K562 (cell line): ENCODE measurements around the gene GTSE1. TPM values are rescaled to one million over a fixed set of nuclear protein-coding genes. Genes with fewer than 3 reads are reported as not detected.

Source experiments
- ATF7 ChIP-seq: fragments of 450-650 bp; IDR thresholded peaks from 2 replicates; pipeline ENCODE4 v1.7.1; 2014; ENCODE audit warnings: mild to moderate bottlenecking, moderate library complexity
- BRD4 ChIP-seq: fragments of 200-600 bp; sonication (generic); IDR thresholded peaks from 2 replicates; pipeline ENCODE4 v1.6.1; 2017; ENCODE audit warnings: inconsistent platforms
- CREM ChIP-seq: IDR thresholded peaks from 2 replicates; pipeline ENCODE4 v1.6.1; 2014; ENCODE audit warnings: antibody characterized with exemption, low read depth
- ELF1 ChIP-seq: fragments of 200-800 bp; sonication (Bioruptor generic); IDR thresholded peaks from 2 replicates; pipeline ENCODE4 v1.6.1; 2016; ENCODE audit warnings: missing genetic modification characterization, missing compliant biosample characterization
- FUS ChIP-seq: fragments of 200-400 bp; formaldehyde crosslinking; optimal IDR thresholded peaks from 2 replicates; pipeline ENCODE3; 2017; ENCODE audit warnings: low read depth, low read length
- GABPB1 ChIP-seq: sonication (generic); formaldehyde crosslinking; IDR thresholded peaks from 2 replicates; pipeline ENCODE4 v1.8.0; 2022; ENCODE audit warnings: mild to moderate bottlenecking, missing genetic modification reagents
- GTF2E2 ChIP-seq: fragments of 200-800 bp; sonication (Bioruptor generic); IDR thresholded peaks from 2 replicates; pipeline ENCODE4 v1.6.1; 2016; ENCODE audit warnings: missing genetic modification characterization, missing compliant biosample characterization
- NR2C2 ChIP-seq, 2 experiments: fragments of 200-800 bp in 1 of 2; sonication (Bioruptor generic) in 1 of 2; sonication (generic) in 1 of 2; formaldehyde crosslinking in 1 of 2; IDR thresholded peaks; 2 replicates each; pipeline versions ENCODE4 v1.6.1 to v1.8.0; 2016 to 2022; ENCODE audit warnings: mild to moderate bottlenecking in 1 of 2, missing compliant biosample characterization in 1 of 2, missing genetic modification characterization in 1 of 2, missing genetic modification reagents in 1 of 2
- POLR2G ChIP-seq: fragments of 200-400 bp; formaldehyde crosslinking; IDR thresholded peaks from 2 replicates; pipeline ENCODE4 v1.6.1; 2017; ENCODE audit warnings: low read depth, mild to moderate bottlenecking, antibody characterized with exemption, low read length, moderate library complexity
- SMAD4 ChIP-seq: fragments of 250-450 bp; sonication (Bioruptor Pico); conservative IDR thresholded peaks from 2 replicates; pipeline ENCODE4 v1.8.0; 2021; ENCODE audit warnings: inconsistent platforms, mild to moderate bottlenecking, moderate library complexity
- SRSF3 ChIP-seq: fragments of 200-400 bp; formaldehyde crosslinking; IDR thresholded peaks from 2 replicates; pipeline ENCODE4 v1.6.1; 2016; ENCODE audit warnings: mild to moderate bottlenecking, low read length, moderate library complexity; ENCODE audit not compliant: insufficient read depth
- TAF1 ChIP-seq: IDR thresholded peaks from 2 replicates; pipeline ENCODE4 v1.6.1; 2011; ENCODE audit warnings: mild to moderate bottlenecking, low read length, moderate library complexity; ENCODE audit not compliant: insufficient read depth, control insufficient read depth, severe bottlenecking; ENCODE audit errors: extremely low read depth
- TAF9B ChIP-seq: fragments of 450-650 bp; IDR thresholded peaks from 2 replicates; pipeline ENCODE4 v1.6.1; 2018; ENCODE audit warnings: mild to moderate bottlenecking; ENCODE audit not compliant: partially characterized antibody
- TFAM ChIP-seq: fragments of 250-450 bp; sonication (Bioruptor Pico); conservative IDR thresholded peaks from 2 replicates; pipeline ENCODE4 v1.5.0; 2021; ENCODE audit warnings: mild to moderate bottlenecking, moderate library complexity
- ZNF583 ChIP-seq: fragments of 250-450 bp; sonication (Bioruptor Pico); IDR thresholded peaks from 2 replicates; pipeline ENCODE4 v1.4.0; 2020
- polyA plus RNA-seq, 8 experiments: library from polyadenylated mRNA; depleted of rRNA in 4 of 8; stranded (reverse) in 5 of 8; unstranded in 3 of 8; fragments of >200 nt; fragmentation: Nextera tagmentation in 2 of 8; fragmentation: Illumina TruSeq in 1 of 8; extraction: Ambion mirVana in 2 of 8; extraction: Trizol in 1 of 8; gene quantifications; 2 replicates each; pipeline versions ENCODE4 v1.2.1 to v1.2.3, GENCODE V29; 2011 to 2014; ENCODE audit warnings: inconsistent platforms in 1 of 8, missing spikeins in 1 of 8
- total RNA-seq, 7 experiments: library from RNA; depleted of rRNA in 6 of 7; stranded (reverse); fragments of >200 nt in 6 of 7; fragmentation: Illumina TruSeq in 2 of 7; extraction: Trizol in 2 of 7; gene quantifications; 2 replicates each; pipeline versions ENCODE4 v1.2.1 to v1.2.3, GENCODE V29; 2011 to 2021; ENCODE audit warnings: low replicate concordance in 1 of 7
- TF ChIP-seq, protein P1 (sequence below), 2 experiments: fragments of 450-650 bp; formaldehyde crosslinking in 1 of 2; IDR thresholded peaks; 2 replicates each; pipeline versions ENCODE4 v1.4.0 to v1.6.1; 2014 to 2020; ENCODE audit warnings: mild to moderate bottlenecking in 2 of 2, borderline replicate concordance in 1 of 2, low read depth in 1 of 2
- TF ChIP-seq, protein P2 (sequence below), 2 experiments: IDR thresholded peaks; 2 replicates each; pipeline ENCODE4 v1.6.1; 2011; ENCODE audit warnings: borderline replicate concordance in 1 of 2, control low read depth in 1 of 2, low read depth in 1 of 2, low read length in 1 of 2, mild to moderate bottlenecking in 1 of 2, mixed read lengths in 1 of 2, moderate library complexity in 1 of 2; ENCODE audit not compliant: insufficient read depth in 1 of 2, insufficient read length in 1 of 2, poor library complexity in 1 of 2, severe bottlenecking in 1 of 2; ENCODE audit errors: extremely low read depth in 1 of 2

The GTSE1 gene
- total and polyA plus RNA-seq, 9 of the 15 experiments (the other 6 are each of a cell fraction or from before 2014, with no cell fraction given) = 2.5 to 22.5 (median 12.9) TPM

DNA sequence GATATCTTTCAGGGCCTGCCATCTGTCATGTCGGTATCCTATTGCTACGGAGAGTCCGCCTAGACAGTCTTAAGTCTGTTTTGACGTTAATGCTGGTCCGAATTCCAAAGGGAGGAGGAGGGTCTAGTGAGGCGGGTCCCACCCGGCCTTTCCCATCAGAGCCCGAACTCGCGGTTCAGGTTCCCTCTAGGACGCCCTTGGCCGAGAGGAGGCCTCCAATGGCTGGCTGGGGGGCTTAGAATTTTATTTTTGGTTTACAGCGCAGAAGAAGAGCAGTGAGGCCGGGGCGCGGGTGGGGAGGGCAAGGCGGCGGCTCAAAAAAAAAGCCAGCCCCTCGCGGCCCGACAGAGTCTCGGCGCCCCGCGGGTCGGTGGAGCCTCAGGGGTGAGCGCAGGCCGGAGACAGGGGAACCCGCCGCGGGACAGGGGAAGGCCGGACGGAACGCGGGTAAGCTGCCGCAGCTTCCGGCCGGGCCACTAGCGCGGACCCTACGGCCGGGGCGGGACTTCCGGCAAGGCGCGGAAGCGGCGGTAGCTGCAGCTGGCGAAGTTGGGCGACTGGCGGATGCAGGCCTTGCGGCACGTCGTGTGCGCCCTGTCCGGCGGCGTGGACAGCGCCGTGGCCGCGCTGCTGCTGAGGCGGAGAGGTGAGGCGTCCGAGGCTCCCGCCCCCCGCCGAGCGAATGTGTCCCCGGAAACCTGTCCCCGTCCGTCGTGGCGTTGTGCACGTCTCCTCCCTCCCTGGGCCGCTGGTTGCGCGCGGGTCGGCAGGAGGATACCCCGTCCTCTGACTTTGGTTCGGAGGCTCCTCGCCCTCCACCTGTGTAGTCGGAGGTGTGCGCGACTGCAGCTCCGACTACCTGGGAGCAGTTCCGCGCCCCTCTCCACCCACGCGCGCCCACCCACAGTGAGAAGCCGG is 38.8 kb downstream of the GTSE1 start, which contains the start of gene TRMU (continued):
- TF ChIP-seq SRSF3 = no peak
- TF ChIP-seq TAF9B = peak; percentile 71
- TF ChIP-seq POLR2G = peak; percentile 91
- TF ChIP-seq, protein P1, sequence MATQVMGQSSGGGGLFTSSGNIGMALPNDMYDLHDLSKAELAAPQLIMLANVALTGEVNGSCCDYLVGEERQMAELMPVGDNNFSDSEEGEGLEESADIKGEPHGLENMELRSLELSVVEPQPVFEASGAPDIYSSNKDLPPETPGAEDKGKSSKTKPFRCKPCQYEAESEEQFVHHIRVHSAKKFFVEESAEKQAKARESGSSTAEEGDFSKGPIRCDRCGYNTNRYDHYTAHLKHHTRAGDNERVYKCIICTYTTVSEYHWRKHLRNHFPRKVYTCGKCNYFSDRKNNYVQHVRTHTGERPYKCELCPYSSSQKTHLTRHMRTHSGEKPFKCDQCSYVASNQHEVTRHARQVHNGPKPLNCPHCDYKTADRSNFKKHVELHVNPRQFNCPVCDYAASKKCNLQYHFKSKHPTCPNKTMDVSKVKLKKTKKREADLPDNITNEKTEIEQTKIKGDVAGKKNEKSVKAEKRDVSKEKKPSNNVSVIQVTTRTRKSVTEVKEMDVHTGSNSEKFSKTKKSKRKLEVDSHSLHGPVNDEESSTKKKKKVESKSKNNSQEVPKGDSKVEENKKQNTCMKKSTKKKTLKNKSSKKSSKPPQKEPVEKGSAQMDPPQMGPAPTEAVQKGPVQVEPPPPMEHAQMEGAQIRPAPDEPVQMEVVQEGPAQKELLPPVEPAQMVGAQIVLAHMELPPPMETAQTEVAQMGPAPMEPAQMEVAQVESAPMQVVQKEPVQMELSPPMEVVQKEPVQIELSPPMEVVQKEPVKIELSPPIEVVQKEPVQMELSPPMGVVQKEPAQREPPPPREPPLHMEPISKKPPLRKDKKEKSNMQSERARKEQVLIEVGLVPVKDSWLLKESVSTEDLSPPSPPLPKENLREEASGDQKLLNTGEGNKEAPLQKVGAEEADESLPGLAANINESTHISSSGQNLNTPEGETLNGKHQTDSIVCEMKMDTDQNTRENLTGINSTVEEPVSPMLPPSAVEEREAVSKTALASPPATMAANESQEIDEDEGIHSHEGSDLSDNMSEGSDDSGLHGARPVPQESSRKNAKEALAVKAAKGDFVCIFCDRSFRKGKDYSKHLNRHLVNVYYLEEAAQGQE (IDR thresholded peaks at IDR 0.05; ENCODE audit: borderline replicate concordance) = no peak
- TF ChIP-seq, protein P1 (CRISPR knock-in tag; IDR thresholded peaks at IDR 0.05; ENCODE audit: low read depth) = peak; percentile 68; the same call in 1 of the 2 replicates
- TF ChIP-seq CREM = peak; percentile 62
- TF ChIP-seq, protein P2, sequence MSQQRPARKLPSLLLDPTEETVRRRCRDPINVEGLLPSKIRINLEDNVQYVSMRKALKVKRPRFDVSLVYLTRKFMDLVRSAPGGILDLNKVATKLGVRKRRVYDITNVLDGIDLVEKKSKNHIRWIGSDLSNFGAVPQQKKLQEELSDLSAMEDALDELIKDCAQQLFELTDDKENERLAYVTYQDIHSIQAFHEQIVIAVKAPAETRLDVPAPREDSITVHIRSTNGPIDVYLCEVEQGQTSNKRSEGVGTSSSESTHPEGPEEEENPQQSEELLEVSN (IDR thresholded peaks at IDR 0.05; ENCODE audit: borderline replicate concordance in 1 of 2, extremely low read depth in 1 of 2, insufficient read depth in 1 of 2, insufficient read length in 1 of 2, low read depth in 1 of 2, low read length in 1 of 2, poor library complexity in 1 of 2, severe bottlenecking in 1 of 2) = peak; percentile 49 to 62
- peak; percentile 62; the same call in 1 of the 2 replicates for TF ChIP-seq GTF2E2 (tag)
- no peak for TF ChIP-seq ZNF583
- TF ChIP-seq TAF1 = peak; percentile 82
- TF ChIP-seq FUS = peak; percentile 62
- peak; percentile 76; the same call in 1 of the 2 replicates for TF ChIP-seq BRD4
- no peak for TF ChIP-seq NR2C2 (CRISPR knock-in tag; IDR thresholded peaks at IDR 0.05)
- TF ChIP-seq NR2C2 (tag; IDR thresholded peaks at IDR 0.05) = peak; percentile 58
- TF ChIP-seq ELF1 (tag) = peak; percentile 75
- TF ChIP-seq SMAD4 = peak; percentile 66
- TF ChIP-seq GABPB1 (CRISPR knock-in tag) = peak; percentile 98
- no peak for TF ChIP-seq TFAM (CRISPR knock-in tag)
- TF ChIP-seq ATF7 = peak; percentile 58; the same call in 1 of the 2 replicates
